Measurements from ENCODE around the gene ADCK2.

DNA sequence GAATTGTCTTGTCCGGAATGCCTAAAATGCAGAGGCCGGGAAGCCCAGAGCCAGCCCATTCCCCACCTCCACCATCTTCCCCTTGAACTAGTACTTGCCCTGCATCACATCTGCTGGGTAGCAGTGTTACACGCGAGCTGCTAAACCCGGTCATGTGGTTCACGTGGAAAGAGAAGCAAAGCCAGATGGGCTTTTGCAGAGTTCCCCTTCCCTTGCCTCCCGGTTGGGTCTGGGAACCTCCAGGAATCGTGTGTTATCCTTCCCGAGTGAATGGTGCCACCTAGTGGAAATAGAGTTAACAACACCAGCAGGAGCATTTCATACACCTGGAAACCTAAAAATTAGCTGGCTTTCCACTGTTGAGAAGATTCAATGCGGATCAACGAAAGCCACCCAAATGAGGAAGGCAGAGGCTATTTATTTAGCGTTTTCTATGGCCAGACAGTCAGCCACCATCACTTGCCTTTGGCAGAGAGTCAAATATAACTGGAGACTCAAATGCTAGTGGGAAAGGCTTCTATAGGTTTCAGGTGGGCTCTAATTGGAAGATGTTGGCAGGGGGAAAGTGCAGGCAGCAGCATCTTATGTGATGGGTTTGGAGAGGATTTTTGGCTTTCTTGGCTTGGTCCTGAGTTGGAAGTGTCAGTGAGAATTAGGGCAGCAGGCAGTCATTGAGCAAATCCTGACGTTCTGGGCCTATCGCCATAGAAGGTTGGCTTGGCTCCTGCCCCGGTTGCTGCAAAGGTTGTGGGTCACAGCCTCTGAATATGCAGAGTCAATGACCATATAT lies 19.2 kb upstream of the ADCK2 start:
- no peak for TF ChIP-seq POLR2A (IDR thresholded peaks at IDR 0.05)
- TF ChIP-seq, protein P1, sequence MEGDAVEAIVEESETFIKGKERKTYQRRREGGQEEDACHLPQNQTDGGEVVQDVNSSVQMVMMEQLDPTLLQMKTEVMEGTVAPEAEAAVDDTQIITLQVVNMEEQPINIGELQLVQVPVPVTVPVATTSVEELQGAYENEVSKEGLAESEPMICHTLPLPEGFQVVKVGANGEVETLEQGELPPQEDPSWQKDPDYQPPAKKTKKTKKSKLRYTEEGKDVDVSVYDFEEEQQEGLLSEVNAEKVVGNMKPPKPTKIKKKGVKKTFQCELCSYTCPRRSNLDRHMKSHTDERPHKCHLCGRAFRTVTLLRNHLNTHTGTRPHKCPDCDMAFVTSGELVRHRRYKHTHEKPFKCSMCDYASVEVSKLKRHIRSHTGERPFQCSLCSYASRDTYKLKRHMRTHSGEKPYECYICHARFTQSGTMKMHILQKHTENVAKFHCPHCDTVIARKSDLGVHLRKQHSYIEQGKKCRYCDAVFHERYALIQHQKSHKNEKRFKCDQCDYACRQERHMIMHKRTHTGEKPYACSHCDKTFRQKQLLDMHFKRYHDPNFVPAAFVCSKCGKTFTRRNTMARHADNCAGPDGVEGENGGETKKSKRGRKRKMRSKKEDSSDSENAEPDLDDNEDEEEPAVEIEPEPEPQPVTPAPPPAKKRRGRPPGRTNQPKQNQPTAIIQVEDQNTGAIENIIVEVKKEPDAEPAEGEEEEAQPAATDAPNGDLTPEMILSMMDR (IDR thresholded peaks at IDR 0.05) = peak; percentile 46 to 93 (median 82)

All from esophagus squamous epithelium (tissue), 4 donors.